GM23248 (cell line): ENCODE measurements around the gene ZNF521. TPM values are rescaled to one million over a fixed set of nuclear protein-coding genes. Genes with fewer than 3 reads are reported as not detected.

Experiments
- DNase-seq: peaks from one replicate; pipeline ENCODE4 v3.0.0-alpha.2; 2015
- H2AFZ ChIP-seq: fragments of 200-600 bp; sonication (generic); 2 replicates; pipeline ENCODE4 v1.6.1; 2016; ENCODE audit warnings: antibody characterized with exemption
- H3F3A ChIP-seq: fragments of 200-600 bp; sonication (generic); 2 replicates; pipeline ENCODE4 v1.6.1; 2016; ENCODE audit warnings: mild to moderate bottlenecking, antibody characterized with exemption, mixed run types; ENCODE audit not compliant: insufficient read depth
- H3K27ac ChIP-seq: fragments of 200-600 bp; sonication (generic); 2 replicates; pipeline ENCODE4 v1.5.1; 2016; ENCODE audit warnings: mild to moderate bottlenecking
- H3K27me3 ChIP-seq: fragments of 200-600 bp; sonication (generic); replicated peaks from 2 replicates; pipeline ENCODE4 v1.6.1; 2016; ENCODE audit warnings: mild to moderate bottlenecking; ENCODE audit not compliant: insufficient read depth
- H3K36me3 ChIP-seq: fragments of 200-600 bp; sonication (generic); 2 replicates; pipeline ENCODE4 v1.6.1; 2016; ENCODE audit warnings: low read depth, mild to moderate bottlenecking
- H3K4me1 ChIP-seq: fragments of 200-600 bp; sonication (generic); 2 replicates; pipeline ENCODE4 v1.6.1; 2016; ENCODE audit warnings: mild to moderate bottlenecking; ENCODE audit not compliant: insufficient read depth
- H3K4me2 ChIP-seq: fragments of 200-600 bp; sonication (generic); one replicate; pipeline ENCODE4 v1.6.1; 2016; ENCODE audit warnings: mild to moderate bottlenecking; ENCODE audit not compliant: unreplicated experiment
- H3K4me3 ChIP-seq: fragments of 200-600 bp; sonication (generic); 2 replicates; pipeline ENCODE4 v1.5.1; 2016; ENCODE audit warnings: mild to moderate bottlenecking
- H3K79me2 ChIP-seq: fragments of 200-600 bp; sonication (generic); 2 replicates; pipeline ENCODE4 v1.6.1; 2016; ENCODE audit warnings: mild to moderate bottlenecking; ENCODE audit not compliant: insufficient read depth
- H3K9ac ChIP-seq: fragments of 200-600 bp; sonication (generic); 2 replicates; pipeline ENCODE4 v1.6.1; 2016; ENCODE audit warnings: mild to moderate bottlenecking
- H3K9me2 ChIP-seq: fragments of 200-600 bp; sonication (generic); 2 replicates; pipeline ENCODE4 v1.6.1; 2016; ENCODE audit warnings: mixed run types, mild to moderate bottlenecking, moderate library complexity; ENCODE audit not compliant: insufficient read depth
- H3K9me3 ChIP-seq: fragments of 200-600 bp; sonication (generic); one replicate; pipeline ENCODE4 v1.6.1; 2017; ENCODE audit warnings: low read depth
- H4K20me1 ChIP-seq: fragments of 200-600 bp; sonication (generic); 2 replicates; pipeline ENCODE4 v1.6.0; 2016; ENCODE audit not compliant: insufficient read depth
- EZH2 ChIP-seq: fragments of 200-600 bp; sonication (generic); IDR thresholded peaks from 2 replicates; pipeline ENCODE4 v1.6.1; 2018; ENCODE audit warnings: antibody characterized with exemption, mild to moderate bottlenecking; ENCODE audit not compliant: insufficient read depth, poor library complexity, severe bottlenecking
- EZH2phosphoT487 ChIP-seq: fragments of 200-600 bp; sonication (generic); IDR thresholded peaks from 2 replicates; pipeline ENCODE4 v1.6.1; 2018; ENCODE audit warnings: antibody characterized with exemption, moderate library complexity, mild to moderate bottlenecking, low read depth; ENCODE audit not compliant: insufficient read depth
- WGBS, 2 experiments: methylation state at CpG; one replicate each; pipeline ENCODE4 v1.1.6; 2015 to 2017; ENCODE audit warnings: low lambda C conversion rate in 2 of 2, low coverage in 1 of 2; ENCODE audit errors: missing lambda C conversion rate in 2 of 2; 5-methylcytosine and 5-hydroxymethylcytosine counted together
- in situ Hi-C: fragments of 300-500 bp; cut with MboI; formaldehyde crosslinking; loops from 2 replicates; pipeline ENCODE4 v1.15.0; 2020
- polyA plus RNA-seq: library from polyadenylated mRNA; unstranded; fragments of >200 nt; fragmentation: Nextera tagmentation; extraction: Ambion mirVana; gene quantifications from 2 replicates; pipeline ENCODE4 v1.2.1, GENCODE V29; 2016
- total RNA-seq: library from RNA; depleted of rRNA; stranded (reverse); fragments of >200 nt; shearing (Covaris generic); gene quantifications from 2 replicates; pipeline ENCODE4 v1.2.3, GENCODE V29; 2014

ZNF521 gene
- total and polyA plus RNA-seq, 2 experiments from 2014 or later = 7.8 to 17.9 TPM

DNA sequence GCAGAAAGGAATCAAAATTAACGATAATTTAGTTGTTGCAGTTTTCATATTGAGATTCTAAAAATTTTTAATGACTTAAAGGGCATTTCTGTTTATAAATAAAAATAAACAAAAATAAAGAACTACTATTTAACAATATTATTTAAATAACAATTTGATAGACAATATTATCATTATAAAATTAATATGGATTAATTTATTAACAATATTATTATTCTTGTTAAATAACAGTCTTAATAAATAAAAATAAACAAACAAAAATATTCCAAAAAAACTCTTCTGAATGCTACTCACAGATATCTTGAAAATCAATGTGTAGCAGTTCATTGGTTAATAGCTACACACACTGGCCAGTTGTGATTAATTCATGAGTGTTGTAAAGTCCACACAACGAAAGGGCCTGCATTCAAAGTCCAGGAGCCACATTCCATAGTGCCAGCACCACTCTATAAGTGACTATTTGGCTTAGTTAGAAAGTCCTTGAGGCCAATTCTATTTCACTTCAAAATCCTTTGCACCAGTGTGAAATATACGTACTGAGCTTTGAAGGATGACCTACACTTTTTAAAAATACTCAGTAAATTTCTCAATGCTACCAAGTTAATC lies 117.1 kb downstream of the ZNF521 start:
- Histone ChIP-seq H3K9ac (no peak overlapping the region), H4K20me1 (no peaks in the 10 kb centered on the region), H3K79me2 (no peaks in the 10 kb centered on the region), H3K9me2 (no peaks in the 10 kb centered on the region), H3K4me1 (peaks cover 43% of the 10 kb centered on the region), H2AFZ (no peak overlapping the region), H3F3A (peaks cover 26% of the 10 kb centered on the region), H3K36me3 (no peaks in the 10 kb centered on the region), H3K4me3 (no peak overlapping the region), H3K27me3 (no peaks in the 10 kb centered on the region), H3K9me3 (no peaks in the 10 kb centered on the region), H3K4me2 (no peak overlapping the region), H3K27ac (no peak overlapping the region)
- in situ Hi-C loops = no loop called here
- TF ChIP-seq EZH2 = no peak
- TF ChIP-seq EZH2phosphoT487 = no peak
- no peak for DNase-seq
- WGBS, 2 experiments = 78% methylated on average over 3 of the region's 3 CpGs

GRCh38 chr18:25234322-25234639 lies 117.7 kb downstream of the ZNF521 start:
- Histone ChIP-seq H3K9me3 (no peaks in the 10 kb centered on the region), H3K9ac (peak overlapping the region; percentile 38), H3K79me2 (no peaks in the 10 kb centered on the region), H3K4me1 (peaks cover 49% of the 10 kb centered on the region), H3K9me2 (no peaks in the 10 kb centered on the region), H3K27ac (peak overlapping the region; percentile 59), H3F3A (peaks cover 31% of the 10 kb centered on the region), H2AFZ (peak overlapping the region; percentile 49; the same call in 1 of the 2 replicates), H3K4me3 (peak overlapping the region; percentile 47), H3K27me3 (no peaks in the 10 kb centered on the region), H3K4me2 (peak overlapping the region; percentile 53), H4K20me1 (no peaks in the 10 kb centered on the region), H3K36me3 (no peaks in the 10 kb centered on the region)
- WGBS, 2 experiments = 94 to 96% methylated on average over 1 of the region's 1 CpG
- in situ Hi-C loops = no loop called here
- TF ChIP-seq EZH2phosphoT487 (no peak), EZH2 (no peak)
- no peak for DNase-seq

DNA sequence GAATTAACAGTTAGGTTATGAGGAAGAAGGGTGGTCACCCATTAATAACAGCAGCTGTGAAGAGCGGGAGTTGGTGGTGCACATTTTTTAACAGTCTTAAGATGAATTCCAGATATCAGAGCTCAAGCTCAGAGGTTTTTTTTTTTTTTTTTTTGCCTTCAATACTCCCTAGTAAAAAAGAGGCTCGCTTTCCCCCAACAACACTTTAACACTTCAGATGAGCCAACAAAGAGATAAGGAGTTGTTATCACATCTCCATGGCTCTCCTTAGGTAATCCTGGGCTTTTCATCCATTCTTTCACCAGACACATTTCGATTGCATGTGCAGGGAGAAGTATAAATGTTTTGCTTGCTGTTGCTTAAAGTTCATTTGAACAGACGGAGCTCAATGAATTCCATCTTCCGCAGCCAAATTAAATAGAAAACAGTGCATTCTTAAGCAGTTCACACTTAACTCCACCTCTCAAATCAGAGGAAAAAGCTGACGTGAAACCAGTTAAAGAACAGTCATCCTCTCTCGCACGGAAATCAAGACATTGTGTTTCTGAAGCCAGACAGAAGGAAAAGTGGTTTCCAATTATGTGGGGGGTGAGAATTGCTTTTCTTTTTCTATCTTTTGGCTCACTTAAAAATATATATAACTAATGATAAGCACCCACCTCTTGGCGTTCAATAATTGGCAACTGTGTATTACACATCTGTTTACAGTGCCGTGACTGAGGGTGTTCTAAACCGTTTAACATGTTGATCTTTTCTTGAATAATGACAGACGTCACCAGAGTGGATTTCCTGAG lies 118.2 kb downstream of the ZNF521 start:
- Histone ChIP-seq H2AFZ (peak overlapping the region; percentile 49), H3K79me2 (no peaks in the 10 kb centered on the region), H3K27me3 (no peaks in the 10 kb centered on the region), H3K9me2 (no peaks in the 10 kb centered on the region), H4K20me1 (no peaks in the 10 kb centered on the region), H3K4me2 (peak overlapping the region; percentile 53), H3K4me1 (peaks cover 55% of the 10 kb centered on the region), H3K36me3 (no peaks in the 10 kb centered on the region), H3K27ac (peak overlapping the region; percentile 59), H3F3A (peaks cover 34% of the 10 kb centered on the region), H3K4me3 (peak overlapping the region; percentile 47), H3K9ac (peak overlapping the region; percentile 38), H3K9me3 (no peaks in the 10 kb centered on the region)
- TF ChIP-seq EZH2 = no peak
- TF ChIP-seq EZH2phosphoT487 = no peak
- peak; percentile 78 for DNase-seq
- in situ Hi-C loops = no loop called here
- 21 to 23% methylated on average over 12 of the region's 12 CpGs for WGBS, 2 experiments

DNA sequence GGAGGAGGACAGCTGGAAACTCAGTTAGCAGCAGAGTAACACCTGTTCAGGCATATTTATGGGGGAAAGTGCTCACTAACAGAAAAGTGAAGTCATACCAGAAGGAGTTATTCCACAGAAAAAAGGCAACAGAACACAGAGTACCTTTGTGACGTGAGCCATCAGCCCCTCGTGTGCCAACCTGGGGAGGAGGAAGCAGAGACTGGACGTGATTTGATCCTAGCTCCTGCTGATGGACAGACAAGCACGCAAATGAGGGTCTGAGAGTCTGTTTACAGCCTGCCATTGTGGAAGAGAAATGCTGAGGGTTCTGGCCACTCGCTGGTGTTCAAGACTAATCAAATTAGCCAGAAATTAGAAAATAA lies 120.7 kb downstream of the ZNF521 start:
- no peak for TF ChIP-seq EZH2phosphoT487
- TF ChIP-seq EZH2 = no peak
- Histone ChIP-seq H3K4me3 (no peak overlapping the region), H3K9me3 (no peaks in the 10 kb centered on the region), H3K9ac (peak overlapping the region; percentile 23; the same call in 1 of the 2 replicates), H3F3A (peaks cover 28% of the 10 kb centered on the region), H3K27me3 (no peaks in the 10 kb centered on the region), H4K20me1 (no peaks in the 10 kb centered on the region), H3K9me2 (no peaks in the 10 kb centered on the region), H2AFZ (peak overlapping the region; percentile 63), H3K36me3 (no peaks in the 10 kb centered on the region), H3K4me1 (peaks cover 45% of the 10 kb centered on the region), H3K79me2 (no peaks in the 10 kb centered on the region), H3K4me2 (peak overlapping the region; percentile 95), H3K27ac (peak overlapping the region; percentile 80)
- WGBS, 2 experiments = 55 to 63% methylated on average over 5 of the region's 5 CpGs
- in situ Hi-C loops = no loop called here
- no peak for DNase-seq
